HS-5 (cell line): ENCODE measurements around the gene RPL27.

Experiments used
- DNase-seq: peaks from one replicate; pipeline ENCODE4 v3.0.0-alpha.2; 2012; ENCODE audit warnings: low read depth

The RPL27 gene

GRCh38 chr17:43051969-43052368, 53.8 kb downstream of the RPL27 start:
- no peak for DNase-seq
